GM19328 (cell line): ENCODE results near the gene PDP2.
A peak's percentile ranks its signal among the peaks of the same experiment; 100 is the strongest.

ENCODE experiments used
- ATAC-seq: cut with Tn5 transposase; IDR thresholded peaks from one replicate; pipeline ENCODE4 v1.9.1; 2021; ENCODE audit warnings: mild to moderate bottlenecking, moderate library complexity; ENCODE audit not compliant: unreplicated experiment

The PDP2 gene

DNA sequence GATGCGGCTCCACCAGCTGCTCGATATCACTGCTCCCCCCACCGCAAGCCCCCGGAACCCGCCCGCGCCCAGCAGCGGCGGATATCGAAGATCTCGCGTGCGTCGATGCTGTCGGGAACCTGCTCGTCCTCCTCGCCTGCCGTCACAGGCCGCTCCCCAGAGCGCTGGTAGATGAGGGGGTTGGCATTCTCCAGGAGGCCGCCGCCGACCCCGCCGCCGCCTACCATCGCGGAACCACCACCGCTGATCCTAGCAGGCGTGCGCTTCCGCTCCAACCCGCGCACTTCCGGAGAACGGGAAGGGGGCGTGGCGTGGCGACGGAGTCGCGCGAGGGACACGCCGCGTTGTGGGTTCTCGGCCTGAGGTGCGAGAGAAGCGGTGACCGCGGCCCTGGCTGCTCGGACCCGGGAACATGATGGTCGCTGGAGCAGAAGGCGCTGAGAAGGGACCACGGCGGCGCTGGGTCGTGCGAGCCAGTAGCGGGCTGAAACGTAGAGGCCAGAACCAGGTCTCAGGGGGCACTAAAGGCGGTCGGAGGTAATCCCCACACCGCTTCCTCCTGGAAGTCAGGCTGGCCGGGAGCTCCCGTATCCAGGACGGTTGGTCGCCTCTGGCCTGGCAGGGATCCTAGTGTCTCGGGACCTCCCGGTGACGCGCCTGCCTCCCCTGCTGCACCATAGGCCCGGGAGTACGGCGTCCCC is 54.0 kb downstream of the PDP2 start, which contains the start of gene CIAO2B:
TSS of gene CIAO2B (minus strand) at position 265 of the 701 bp plus-strand sequence. CDS start at position 227, 38 bp downstream.
- ATAC-seq: peak; percentile 79

DNA sequence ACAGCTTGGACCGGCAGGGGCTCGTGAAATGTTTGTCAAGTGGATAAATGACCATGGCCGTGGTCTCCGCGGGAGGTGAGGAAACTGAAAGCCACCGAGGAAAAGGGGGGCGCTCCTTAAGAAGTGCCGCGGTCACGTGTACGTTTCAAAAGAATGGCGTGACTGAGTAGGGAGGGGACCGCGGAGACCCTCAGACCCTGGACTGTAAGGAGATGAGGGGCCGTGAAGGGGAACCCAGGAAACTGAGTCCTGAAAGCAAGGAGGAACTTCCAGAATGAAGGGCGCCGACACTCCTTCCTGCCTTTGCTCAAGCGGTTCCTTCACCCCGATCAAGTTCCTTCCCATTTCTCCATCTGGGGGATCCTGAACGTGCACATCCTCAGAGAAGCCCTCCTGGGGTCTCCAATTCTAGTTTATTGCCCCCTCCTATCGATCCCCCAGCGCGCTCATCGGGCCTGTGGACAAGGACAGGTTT is 54.6 kb downstream of the PDP2 start:
- peak; percentile 21 for ATAC-seq

DNA sequence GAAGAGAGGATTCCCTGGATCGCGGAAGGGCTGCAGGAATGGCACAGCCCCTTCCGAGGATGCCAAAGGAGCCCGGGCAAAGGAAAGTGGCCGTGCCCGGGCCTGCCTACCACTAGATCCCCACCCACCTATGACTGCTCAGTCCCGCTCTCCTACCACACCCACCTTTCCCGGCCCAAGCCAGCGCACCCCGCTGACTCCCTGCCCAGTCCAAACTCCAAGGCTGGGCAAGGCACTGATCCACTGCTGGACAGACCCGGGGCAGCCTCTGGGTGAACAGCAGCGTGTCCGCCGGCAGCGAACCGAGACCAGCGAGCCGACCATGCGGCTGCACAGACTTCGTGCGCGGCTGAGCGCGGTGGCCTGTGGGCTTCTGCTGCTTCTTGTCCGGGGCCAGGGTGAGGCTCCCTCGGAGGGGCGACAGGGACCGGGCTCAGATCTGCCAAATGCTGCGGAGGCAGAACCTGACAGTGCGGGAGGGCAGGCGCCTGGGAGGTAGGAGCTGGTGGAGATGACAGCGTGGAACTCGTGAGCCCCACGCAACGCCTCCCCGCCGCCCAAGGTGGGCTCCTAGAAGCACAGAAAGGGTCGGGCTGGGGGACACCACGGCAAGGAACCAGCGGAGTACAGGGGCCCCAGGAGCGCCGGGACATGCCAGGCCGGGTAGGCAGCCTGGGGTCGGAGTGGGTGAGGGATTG is 55.1 kb downstream of the PDP2 start, which contains the start of gene CES2:
TSS of gene CES2 (plus strand) at position 203 of the 698 bp plus-strand sequence. CDS start at position 323, 120 bp downstream.
- no peak for ATAC-seq

DNA sequence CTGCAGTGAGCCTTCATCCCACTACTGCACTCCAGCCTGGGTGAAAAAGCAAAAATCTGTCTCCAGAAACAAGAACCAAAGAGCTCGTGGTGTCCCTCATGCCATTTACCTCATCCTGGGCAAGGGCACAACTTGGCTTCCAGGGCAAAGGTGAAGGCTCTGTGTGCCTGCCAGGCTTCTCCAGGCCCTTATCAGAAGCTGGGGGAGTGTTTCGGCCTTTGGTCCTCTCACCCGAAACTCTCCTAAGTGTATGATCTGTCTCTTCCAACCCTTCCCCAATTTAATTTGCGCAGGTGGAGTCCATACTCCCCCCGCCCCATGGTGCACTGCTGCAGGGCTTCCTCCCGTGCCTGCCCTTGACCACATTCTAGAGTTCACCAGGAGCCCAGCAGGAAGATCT is 56.1 kb downstream of the PDP2 start:
- no peak for ATAC-seq

DNA sequence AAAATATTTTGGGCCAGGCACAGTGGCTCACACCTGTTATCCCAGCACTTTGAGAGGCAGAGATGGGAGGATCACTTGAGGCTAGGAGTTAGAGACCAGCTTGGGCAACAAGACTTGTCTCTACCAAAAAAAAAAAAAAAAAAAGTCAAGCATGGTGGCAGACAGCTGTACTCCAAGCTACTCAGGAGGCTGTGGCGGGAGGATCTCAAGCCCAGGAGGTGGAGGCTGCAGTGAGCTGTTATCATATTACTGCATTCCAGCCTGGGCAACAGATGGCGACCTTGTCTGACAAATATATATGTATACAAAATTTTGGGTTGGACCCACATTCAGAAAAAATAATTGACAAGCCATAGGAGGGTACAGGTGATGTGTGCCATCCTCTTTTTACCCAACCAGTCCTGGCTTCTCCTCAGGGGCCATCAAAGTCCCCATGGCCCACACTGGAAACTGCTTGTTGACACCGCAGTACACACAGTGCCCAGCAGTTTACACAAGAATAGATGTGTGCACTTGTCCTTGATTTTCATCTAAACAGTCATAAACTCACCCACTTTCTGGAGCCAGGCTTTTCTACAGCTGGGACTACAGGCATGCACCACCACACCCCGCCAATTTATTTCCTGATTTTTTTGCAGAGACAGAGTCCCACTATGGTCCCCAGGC is 56.7 kb downstream of the PDP2 start:
- no peak for ATAC-seq

DNA sequence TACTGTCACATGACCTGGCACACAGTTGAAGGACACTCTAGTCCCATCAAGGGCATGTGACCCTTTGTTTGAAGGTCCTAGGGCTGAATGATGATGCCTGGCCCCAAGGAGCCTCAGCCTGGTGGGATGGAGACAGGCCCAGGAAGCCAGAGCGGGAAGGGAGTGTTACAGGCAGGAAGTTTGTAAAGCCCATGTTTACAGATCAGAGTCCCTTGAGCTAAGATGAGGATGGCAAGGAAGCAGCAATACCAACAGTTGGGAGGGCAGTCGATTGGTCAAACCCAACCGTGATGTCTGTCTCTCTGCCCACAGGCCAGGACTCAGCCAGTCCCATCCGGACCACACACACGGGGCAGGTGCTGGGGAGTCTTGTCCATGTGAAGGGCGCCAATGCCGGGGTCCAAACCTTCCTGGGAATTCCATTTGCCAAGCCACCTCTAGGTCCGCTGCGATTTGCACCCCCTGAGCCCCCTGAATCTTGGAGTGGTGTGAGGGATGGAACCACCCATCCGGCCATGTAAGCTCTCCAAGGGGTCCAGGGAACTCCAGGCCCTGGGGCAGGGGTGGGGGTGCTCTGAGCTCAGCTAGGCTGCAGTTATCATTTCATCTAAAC is 57.5 kb downstream of the PDP2 start:
- no peak for ATAC-seq

DNA sequence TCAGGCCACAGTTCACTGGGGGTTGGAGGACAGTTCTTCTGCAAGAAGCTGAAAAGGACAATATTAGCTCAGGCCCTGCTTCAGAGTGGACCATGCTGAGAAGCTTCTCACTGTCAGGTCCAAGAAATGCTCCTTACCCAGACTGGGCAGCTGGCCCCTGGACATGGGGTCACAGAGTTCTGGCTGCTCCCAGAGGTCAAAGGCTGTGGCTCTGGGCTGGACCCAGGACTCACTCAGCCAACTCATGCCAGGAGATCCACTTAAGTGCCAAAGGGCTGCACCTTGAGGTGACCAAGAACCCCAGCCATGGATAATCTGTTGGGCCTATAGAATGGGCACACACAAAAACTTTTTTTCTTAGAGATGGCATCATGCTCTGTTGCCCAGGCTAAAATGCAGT is 59.1 kb downstream of the PDP2 start:
- no peak for ATAC-seq

DNA sequence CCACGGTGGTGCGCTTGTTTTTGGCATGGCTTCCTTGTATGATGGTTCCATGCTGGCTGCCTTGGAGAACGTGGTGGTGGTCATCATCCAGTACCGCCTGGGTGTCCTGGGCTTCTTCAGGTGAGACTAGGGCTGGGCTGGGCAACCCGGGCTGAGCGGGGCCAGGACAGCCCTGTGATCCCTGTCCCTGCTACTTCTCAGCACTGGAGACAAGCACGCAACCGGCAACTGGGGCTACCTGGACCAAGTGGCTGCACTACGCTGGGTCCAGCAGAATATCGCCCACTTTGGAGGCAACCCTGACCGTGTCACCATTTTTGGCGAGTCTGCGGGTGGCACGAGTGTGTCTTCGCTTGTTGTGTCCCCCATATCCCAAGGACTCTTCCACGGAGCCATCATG is 59.9 kb downstream of the PDP2 start:
- ATAC-seq: no peak
